OCI-LY3 (cell line): ENCODE results near the gene EPHB2.

ENCODE experiments used
- H2AFZ ChIP-seq: fragments of 200-600, 300-600 bp; shearing (Covaris generic); 2 replicates; pipeline ENCODE4 v1.6.0; 2014; ENCODE audit warnings: antibody characterized with exemption, low read depth, low read length
- H3K27ac ChIP-seq: fragments of 200-600, 300-600 bp; sonication (generic); 2 replicates; pipeline ENCODE4 v1.5.1; 2014; ENCODE audit warnings: mild to moderate bottlenecking, low read length, moderate library complexity, mixed read lengths
- H3K27me3 ChIP-seq: fragments of 200-600, 300-600 bp; sonication (generic); 2 replicates; pipeline ENCODE4 v1.6.1; 2014; ENCODE audit warnings: low read depth, low read length, mixed read lengths
- H3K36me3 ChIP-seq: fragments of 200-600, 300-600 bp; sonication (generic); replicated peaks from 2 replicates; pipeline ENCODE3; 2014; ENCODE audit warnings: low read depth, low read length, mixed read lengths
- H3K4me1 ChIP-seq: fragments of 300-600, 200-600 bp; sonication (generic); 2 replicates; pipeline ENCODE4 v1.6.1; 2014; ENCODE audit warnings: low read length, mixed read lengths
- H3K4me2 ChIP-seq: fragments of 200-600, 300-600 bp; sonication (generic); 2 replicates; pipeline ENCODE4 v1.6.1; 2014; ENCODE audit warnings: low read length, mixed read lengths
- H3K4me3 ChIP-seq: fragments of 300-600, 200-600 bp; sonication (generic); 2 replicates; pipeline ENCODE4 v1.5.1; 2014; ENCODE audit warnings: antibody characterized with exemption, mild to moderate bottlenecking, low read length, moderate library complexity
- H3K79me2 ChIP-seq: fragments of 300-600, 200-600 bp; shearing (Covaris generic); 2 replicates; pipeline ENCODE4 v1.6.1; 2014; ENCODE audit warnings: mild to moderate bottlenecking, low read length, mixed read lengths
- H3K9ac ChIP-seq: fragments of 300-600, 200-600 bp; shearing (Covaris generic); 2 replicates; pipeline ENCODE4 v1.6.0; 2014; ENCODE audit warnings: mild to moderate bottlenecking, low read length, moderate library complexity
- H3K9me3 ChIP-seq: fragments of 200-600, 300-600 bp; shearing (Covaris generic); 2 replicates; pipeline ENCODE4 v1.6.1; 2014; ENCODE audit warnings: low read length, mixed read lengths; ENCODE audit not compliant: insufficient read depth
- H4K20me1 ChIP-seq: fragments of 200-600, 300-600 bp; sonication (generic); 2 replicates; pipeline ENCODE4 v1.6.1; 2016; ENCODE audit warnings: low read length, mixed read lengths; ENCODE audit not compliant: insufficient read depth
- EZH2phosphoT487 ChIP-seq: fragments of 200-600 bp; shearing (Covaris generic); IDR thresholded peaks from 2 replicates; pipeline ENCODE4 v1.6.1; 2018; ENCODE audit warnings: antibody characterized with exemption, mixed run types, low read depth
- TF ChIP-seq, protein P1 (sequence below): fragments of 200-600, 300-600 bp; sonication (generic); IDR thresholded peaks from 2 replicates; pipeline ENCODE4 v1.5.1; 2014; ENCODE audit warnings: antibody characterized with exemption, low read length, low read depth

EPHB2 gene

DNA sequence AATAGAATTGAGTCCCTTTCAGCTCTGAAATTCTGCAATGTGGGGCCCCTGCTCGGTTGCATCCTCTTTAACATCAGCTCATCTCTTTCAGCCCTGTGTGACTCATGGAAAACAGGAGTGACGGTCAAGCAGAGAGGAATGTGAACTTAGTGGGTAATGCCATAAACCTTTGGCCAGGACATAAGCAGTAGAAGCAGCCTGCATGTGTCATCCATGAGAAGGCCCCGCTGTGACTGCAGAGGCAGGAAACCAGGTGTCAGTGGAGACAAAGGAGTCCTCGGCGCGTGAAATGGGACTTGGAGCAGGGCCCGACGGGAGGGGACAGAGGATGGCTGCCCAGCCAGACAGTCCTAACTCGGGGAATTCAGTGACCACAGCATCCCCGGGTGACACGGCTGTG, 21.1 kb upstream of the EPHB2 start:
- no peaks in the 10 kb centered on the region for H3K36me3 ChIP-seq
- no peaks in the 10 kb centered on the region for H3K79me2 ChIP-seq
- H3K9ac ChIP-seq = no peak overlapping the region
- H3K9me3 ChIP-seq = no peaks in the 10 kb centered on the region
- no peaks in the 10 kb centered on the region for H4K20me1 ChIP-seq
- no peaks in the 10 kb centered on the region for H3K4me1 ChIP-seq
- H2AFZ ChIP-seq = no peak overlapping the region
- no peak for TF ChIP-seq EZH2phosphoT487
- TF ChIP-seq, protein P1, sequence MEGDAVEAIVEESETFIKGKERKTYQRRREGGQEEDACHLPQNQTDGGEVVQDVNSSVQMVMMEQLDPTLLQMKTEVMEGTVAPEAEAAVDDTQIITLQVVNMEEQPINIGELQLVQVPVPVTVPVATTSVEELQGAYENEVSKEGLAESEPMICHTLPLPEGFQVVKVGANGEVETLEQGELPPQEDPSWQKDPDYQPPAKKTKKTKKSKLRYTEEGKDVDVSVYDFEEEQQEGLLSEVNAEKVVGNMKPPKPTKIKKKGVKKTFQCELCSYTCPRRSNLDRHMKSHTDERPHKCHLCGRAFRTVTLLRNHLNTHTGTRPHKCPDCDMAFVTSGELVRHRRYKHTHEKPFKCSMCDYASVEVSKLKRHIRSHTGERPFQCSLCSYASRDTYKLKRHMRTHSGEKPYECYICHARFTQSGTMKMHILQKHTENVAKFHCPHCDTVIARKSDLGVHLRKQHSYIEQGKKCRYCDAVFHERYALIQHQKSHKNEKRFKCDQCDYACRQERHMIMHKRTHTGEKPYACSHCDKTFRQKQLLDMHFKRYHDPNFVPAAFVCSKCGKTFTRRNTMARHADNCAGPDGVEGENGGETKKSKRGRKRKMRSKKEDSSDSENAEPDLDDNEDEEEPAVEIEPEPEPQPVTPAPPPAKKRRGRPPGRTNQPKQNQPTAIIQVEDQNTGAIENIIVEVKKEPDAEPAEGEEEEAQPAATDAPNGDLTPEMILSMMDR = no peak
- no peaks in the 10 kb centered on the region for H3K27me3 ChIP-seq
- H3K4me2 ChIP-seq = no peak overlapping the region
- H3K27ac ChIP-seq = no peak overlapping the region
- H3K4me3 ChIP-seq = no peak overlapping the region

DNA sequence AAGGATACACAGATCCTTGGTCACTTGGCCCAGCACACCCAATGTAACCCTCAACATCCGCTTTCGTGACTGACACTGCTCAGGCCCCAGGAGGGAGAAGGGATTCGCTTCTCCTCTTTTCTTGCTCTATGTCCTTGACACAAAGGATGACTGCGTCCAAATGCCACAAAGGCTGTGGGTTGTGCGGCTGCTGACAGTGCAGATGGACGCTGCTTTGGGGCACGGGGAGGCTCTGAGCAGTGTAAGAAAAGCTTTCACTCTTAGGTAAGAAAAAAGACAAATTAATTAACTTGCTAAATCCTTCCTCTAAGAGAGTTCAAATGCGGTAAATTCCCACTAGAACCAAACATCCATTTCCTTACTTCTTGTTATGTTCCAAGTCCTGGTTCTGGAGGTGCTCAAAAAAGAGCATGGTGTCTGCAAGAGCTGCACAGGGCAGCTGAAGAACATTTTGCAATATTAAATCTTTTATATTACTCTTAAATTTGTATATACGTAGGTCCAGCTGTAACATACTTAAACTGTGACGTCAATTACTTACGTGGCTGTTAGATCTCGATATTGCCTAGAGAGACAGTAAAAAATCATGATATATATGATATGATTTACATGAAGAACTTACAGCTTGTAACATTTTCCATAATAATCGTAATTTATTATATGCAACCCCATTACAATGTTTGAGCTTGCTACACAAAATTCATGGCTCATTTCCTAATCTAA, 19.4 kb upstream of the EPHB2 start:
- Histone ChIP-seq H3K9me3 (no peaks in the 10 kb centered on the region), H3K4me1 (no peaks in the 10 kb centered on the region), H3K27me3 (no peaks in the 10 kb centered on the region), H3K36me3 (no peaks in the 10 kb centered on the region), H4K20me1 (no peaks in the 10 kb centered on the region), H3K9ac (no peak overlapping the region), H3K27ac (no peak overlapping the region), H2AFZ (no peak overlapping the region), H3K4me2 (no peak overlapping the region), H3K79me2 (no peaks in the 10 kb centered on the region), H3K4me3 (no peak overlapping the region)
- TF ChIP-seq, protein P1 = no peak
- no peak for TF ChIP-seq EZH2phosphoT487

DNA sequence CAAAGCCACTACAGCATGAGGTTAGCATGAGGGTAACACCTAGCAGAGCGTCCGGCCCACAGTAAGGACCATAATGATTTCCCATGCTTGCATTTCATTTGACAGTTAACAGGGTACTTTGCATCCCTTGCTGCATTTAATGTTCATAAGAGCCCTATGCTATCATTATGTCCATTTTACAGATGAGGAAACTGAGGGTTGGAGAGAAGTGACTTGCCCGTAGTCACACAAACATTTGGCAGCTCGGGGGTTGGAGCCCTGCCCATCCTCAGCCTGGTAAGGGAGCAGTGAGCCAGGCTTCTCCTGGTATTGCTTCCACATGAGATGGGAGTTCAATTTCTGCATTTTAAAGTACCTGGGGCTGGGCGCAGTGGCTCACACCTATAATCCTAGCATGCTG, 16.5 kb upstream of the EPHB2 start:
- H3K27me3 ChIP-seq = no peaks in the 10 kb centered on the region
- no peak overlapping the region for H2AFZ ChIP-seq
- TF ChIP-seq, protein P1 = no peak
- TF ChIP-seq EZH2phosphoT487 = no peak
- H3K4me3 ChIP-seq = no peak overlapping the region
- no peak overlapping the region for H3K27ac ChIP-seq
- H3K4me1 ChIP-seq = no peaks in the 10 kb centered on the region
- no peak overlapping the region for H3K9ac ChIP-seq
- no peaks in the 10 kb centered on the region for H4K20me1 ChIP-seq
- H3K79me2 ChIP-seq = no peaks in the 10 kb centered on the region
- H3K9me3 ChIP-seq = no peaks in the 10 kb centered on the region
- no peak overlapping the region for H3K4me2 ChIP-seq
- H3K36me3 ChIP-seq = no peaks in the 10 kb centered on the region

DNA sequence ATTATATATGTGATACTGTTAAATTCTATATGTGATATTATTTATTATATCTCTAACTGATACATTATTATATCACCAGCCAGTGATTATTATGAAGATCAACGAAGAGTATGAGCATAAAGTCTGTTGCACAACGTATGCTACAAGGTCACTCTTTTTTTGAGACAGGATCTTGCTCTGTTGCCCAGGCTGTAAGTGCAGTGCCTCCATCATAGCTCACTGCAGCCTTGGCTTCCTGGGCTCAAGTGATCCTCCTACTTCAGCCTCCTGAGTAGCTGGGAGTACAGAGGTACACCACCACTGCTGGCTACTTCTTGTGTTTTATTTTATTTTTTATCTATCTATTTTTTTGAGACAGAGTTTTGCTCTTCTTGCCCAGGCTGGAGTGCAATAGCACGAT, 14.0 kb upstream of the EPHB2 start:
- Histone ChIP-seq H4K20me1 (no peaks in the 10 kb centered on the region), H3K27me3 (no peaks in the 10 kb centered on the region), H3K9ac (no peak overlapping the region), H3K79me2 (no peaks in the 10 kb centered on the region), H3K27ac (no peak overlapping the region), H3K9me3 (no peaks in the 10 kb centered on the region), H2AFZ (no peak overlapping the region), H3K36me3 (no peaks in the 10 kb centered on the region), H3K4me3 (no peak overlapping the region), H3K4me1 (no peaks in the 10 kb centered on the region), H3K4me2 (no peak overlapping the region)
- TF ChIP-seq, protein P1 = no peak
- no peak for TF ChIP-seq EZH2phosphoT487
